SK-N-MC (cell line): ENCODE data around the gene LGALS16.
"Not testable (repeated sequence)": the region's sequence is repeated elsewhere in the genome, so short reads cannot be mapped to it uniquely, and the experiment has no call there.

ENCODE experiments used
- EZH2 ChIP-seq: fragments of 200-600 bp; sonication (generic); IDR thresholded peaks from one replicate; pipeline ENCODE4 v1.6.1; 2017; ENCODE audit warnings: antibody characterized with exemption
- FOXP2 ChIP-seq: optimal IDR thresholded peaks from 2 replicates; pipeline ENCODE3; 2011; ENCODE audit warnings: mild to moderate bottlenecking, moderate library complexity; ENCODE audit not compliant: insufficient read depth; ENCODE audit errors: extremely low read length, control extremely low read depth
- POLR2AphosphoS5 ChIP-seq: IDR thresholded peaks from 2 replicates; pipeline ENCODE4 v1.6.1; 2012; ENCODE audit warnings: mild to moderate bottlenecking, low read depth, low read length, borderline replicate concordance

DNA sequence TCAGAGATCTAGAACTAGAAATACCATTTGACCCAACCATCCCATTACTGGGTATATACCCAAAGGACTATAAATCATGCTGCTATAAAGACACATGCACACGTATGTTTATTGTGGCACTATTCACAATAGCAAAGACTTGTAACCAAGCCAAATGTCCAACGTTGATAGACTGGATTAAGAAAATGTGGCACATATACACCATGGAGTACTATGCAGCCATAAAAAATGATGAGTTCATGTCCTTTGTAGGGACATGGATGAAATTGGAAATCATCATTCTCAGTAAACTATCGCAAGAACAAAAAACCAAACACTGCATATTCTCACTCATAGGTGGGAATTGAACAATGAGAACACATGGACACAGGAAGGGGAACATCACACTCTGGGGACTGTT is 14.1 kb downstream of the LGALS16 start:
- TF ChIP-seq POLR2AphosphoS5, EZH2, FOXP2: not testable (repeated sequence)
